Measurements from ENCODE around the gene OBSCN. TPM values are rescaled to one million over a fixed set of nuclear protein-coding genes. Genes with fewer than 3 reads are reported as not detected.

OBSCN gene
- total RNA-seq, 1 experiment from 2014 or later, result 33.3 TPM

DNA sequence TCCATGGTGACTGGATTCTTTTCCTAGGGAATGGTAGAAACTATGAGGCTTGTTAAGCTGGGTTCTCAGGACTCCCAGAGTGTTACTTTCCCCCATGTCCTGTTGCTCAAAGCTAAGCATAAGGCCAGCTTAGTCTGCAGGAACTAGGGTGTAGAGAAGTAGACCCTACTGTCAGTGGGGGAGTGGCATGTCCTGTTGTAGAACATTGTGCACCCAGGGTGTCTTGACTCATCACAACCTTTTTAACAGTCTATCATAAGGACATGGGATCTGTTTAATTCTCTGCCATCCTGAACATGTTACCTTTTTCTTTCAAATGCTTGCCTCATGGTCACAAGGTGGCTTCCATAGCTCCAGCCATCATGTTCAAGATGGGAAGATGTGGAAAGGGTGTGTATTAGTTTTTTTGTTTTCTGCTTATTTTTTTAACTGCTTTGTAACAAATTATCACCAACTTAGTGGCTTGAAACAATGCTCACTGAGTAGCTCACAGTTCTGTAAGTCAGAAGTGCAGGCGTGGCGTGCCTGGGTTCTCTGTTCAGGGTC is 17.4 kb downstream of the OBSCN start:
- H3K4me2 ChIP-seq (ENCODE audit: insufficient read depth, insufficient read length, low read length), result no peak overlapping the region
- no peak overlapping the region for H3K18ac ChIP-seq (ENCODE audit: insufficient read length, low read depth, low read length)
- no peak overlapping the region for H2AK5ac ChIP-seq (ENCODE audit: insufficient read length, low read length)
- no peak overlapping the region for H3T11ph ChIP-seq (ENCODE audit: low read length)
- H3K4ac ChIP-seq (ENCODE audit: low read depth, low read length), result no peak overlapping the region
- no peak overlapping the region for H3K56ac ChIP-seq (ENCODE audit: insufficient read length, low read depth, low read length)
- no peak overlapping the region for H3K27ac ChIP-seq (ENCODE audit: insufficient read length, low read depth, low read length)
- no peak overlapping the region for H2BK20ac ChIP-seq (ENCODE audit: low read depth, low read length, poor library complexity, severe bottlenecking)
- no peak overlapping the region for H3K4me3 Mint-ChIP-seq
- no peaks in the 10 kb centered on the region for H3K79me1 ChIP-seq (ENCODE audit: insufficient read depth, low read depth, low read length, poor library complexity, severe bottlenecking)
- no peaks in the 10 kb centered on the region for H3K9me3 ChIP-seq (ENCODE audit: control insufficient read depth, low read depth, low read length)
- peaks cover 0 to 6% of the 10 kb centered on the region in 2 experiments; a peak in 1 of 5 replicates for H3K9me3 Mint-ChIP-seq
- no peaks in the 10 kb centered on the region for H3K4me1 Mint-ChIP-seq
- H4K8ac ChIP-seq (replicated peaks; ENCODE audit: insufficient read length, low read depth, low read length), result no peak overlapping the region
- no peaks in the 10 kb centered on the region for H3K79me2 ChIP-seq (ENCODE audit: insufficient read depth, low read length)
- no peak overlapping the region for H2BK15ac ChIP-seq (ENCODE audit: low read depth, low read length)
- no CpG with 5 or more reads among the region's 2 CpGs for WGBS (ENCODE audit: extremely low coverage, insufficient read length, low lambda C conversion rate)
- TF ChIP-seq, protein P1, sequence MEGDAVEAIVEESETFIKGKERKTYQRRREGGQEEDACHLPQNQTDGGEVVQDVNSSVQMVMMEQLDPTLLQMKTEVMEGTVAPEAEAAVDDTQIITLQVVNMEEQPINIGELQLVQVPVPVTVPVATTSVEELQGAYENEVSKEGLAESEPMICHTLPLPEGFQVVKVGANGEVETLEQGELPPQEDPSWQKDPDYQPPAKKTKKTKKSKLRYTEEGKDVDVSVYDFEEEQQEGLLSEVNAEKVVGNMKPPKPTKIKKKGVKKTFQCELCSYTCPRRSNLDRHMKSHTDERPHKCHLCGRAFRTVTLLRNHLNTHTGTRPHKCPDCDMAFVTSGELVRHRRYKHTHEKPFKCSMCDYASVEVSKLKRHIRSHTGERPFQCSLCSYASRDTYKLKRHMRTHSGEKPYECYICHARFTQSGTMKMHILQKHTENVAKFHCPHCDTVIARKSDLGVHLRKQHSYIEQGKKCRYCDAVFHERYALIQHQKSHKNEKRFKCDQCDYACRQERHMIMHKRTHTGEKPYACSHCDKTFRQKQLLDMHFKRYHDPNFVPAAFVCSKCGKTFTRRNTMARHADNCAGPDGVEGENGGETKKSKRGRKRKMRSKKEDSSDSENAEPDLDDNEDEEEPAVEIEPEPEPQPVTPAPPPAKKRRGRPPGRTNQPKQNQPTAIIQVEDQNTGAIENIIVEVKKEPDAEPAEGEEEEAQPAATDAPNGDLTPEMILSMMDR (conservative IDR thresholded peaks at IDR 0.05), result no peak
- no peak overlapping the region for H2AFZ ChIP-seq (ENCODE audit: low read length)
- H4K5ac ChIP-seq (ENCODE audit: insufficient read length, low read depth, low read length), result no peak overlapping the region
- no peaks in the 10 kb centered on the region for H3K27me3 Mint-ChIP-seq (ENCODE audit: low read depth)
- no peaks in the 10 kb centered on the region for H4K20me1 ChIP-seq (ENCODE audit: control insufficient read depth, insufficient read depth, insufficient read length)
- no peak overlapping the region for H3K23ac ChIP-seq (ENCODE audit: insufficient read length, low read depth, low read length)
- H2BK120ac ChIP-seq (ENCODE audit: low read depth, low read length, poor library complexity, severe bottlenecking), result no peak overlapping the region
- no peaks in the 10 kb centered on the region for H3K27me3 ChIP-seq (ENCODE audit: insufficient read depth, low read length)
- no peak overlapping the region for H3K27ac Mint-ChIP-seq
- no peak overlapping the region for H3K9ac ChIP-seq (ENCODE audit: extremely low read depth, insufficient read length, low read length)
- H2BK12ac ChIP-seq (ENCODE audit: insufficient read length, low read depth, low read length), result no peak overlapping the region
- no peak overlapping the region for H2BK5ac ChIP-seq (ENCODE audit: insufficient read length, low read length)
- no peak for DNase-seq
- H3K23me2 ChIP-seq (ENCODE audit: insufficient read length, low read depth, low read length, poor library complexity, severe bottlenecking), result no peaks in the 10 kb centered on the region
- H3K36me3 Mint-ChIP-seq (ENCODE audit: insufficient read depth in 1 of 3, low read depth in 3 of 3), result peaks cover 52 to 84% (median 82%) of the 10 kb centered on the region in 3 experiments
- H4K91ac ChIP-seq (ENCODE audit: insufficient read length, low read depth, low read length), result no peak overlapping the region
- H3K14ac ChIP-seq (ENCODE audit: insufficient read depth, low read length), result no peak overlapping the region
- H3K4me1 ChIP-seq (ENCODE audit: insufficient read depth, low read length), result no peaks in the 10 kb centered on the region

All from H9 (cell line).